IgD-negative memory B cell (primary cell): ENCODE measurements around the gene RASGRP3. TPM values are rescaled to one million over a fixed set of nuclear protein-coding genes. Genes with fewer than 3 reads are reported as not detected.

Experiments used
- H3K27ac Mint-ChIP-seq, 3 donors: one replicate each; pipeline ENCODE4 v1.8.0; 2020 to 2022; ENCODE audit warnings: mild to moderate bottlenecking in 3 of 3, mixed read lengths in 3 of 3, moderate library complexity in 1 of 3
- H3K27me3 Mint-ChIP-seq: one replicate; pipeline ENCODE4 v1.8.0; 2021; ENCODE audit warnings: mixed read lengths
- H3K36me3 Mint-ChIP-seq: one replicate; pipeline ENCODE4 v1.8.0; 2020; ENCODE audit warnings: mild to moderate bottlenecking, mixed read lengths
- H3K4me1 Mint-ChIP-seq, 3 donors: one replicate each; pipeline ENCODE4 v1.8.0; 2020 to 2022; ENCODE audit warnings: mixed read lengths in 3 of 3, mild to moderate bottlenecking in 1 of 3
- H3K4me3 Mint-ChIP-seq, 4 donors: one replicate each; pipeline ENCODE4 v1.8.0; 2020 to 2022; ENCODE audit warnings: mild to moderate bottlenecking in 4 of 4, mixed read lengths in 4 of 4, moderate library complexity in 3 of 4
- H3K9me3 Mint-ChIP-seq, 3 donors: one replicate each; pipeline ENCODE4 v1.8.0; 2020 to 2021; ENCODE audit warnings: mixed read lengths in 3 of 3, mild to moderate bottlenecking in 1 of 3
- polyA plus RNA-seq: library from polyadenylated mRNA; unstranded; fragments of 300-500 nt; fragmentation: Illumina TruSeq; gene quantifications from one replicate; pipeline ENCODE4 v1.2.3, GENCODE V29; 2021

Gene RASGRP3
- polyA plus RNA-seq, 1 donor from 2014 or later, result 82.4 TPM

DNA sequence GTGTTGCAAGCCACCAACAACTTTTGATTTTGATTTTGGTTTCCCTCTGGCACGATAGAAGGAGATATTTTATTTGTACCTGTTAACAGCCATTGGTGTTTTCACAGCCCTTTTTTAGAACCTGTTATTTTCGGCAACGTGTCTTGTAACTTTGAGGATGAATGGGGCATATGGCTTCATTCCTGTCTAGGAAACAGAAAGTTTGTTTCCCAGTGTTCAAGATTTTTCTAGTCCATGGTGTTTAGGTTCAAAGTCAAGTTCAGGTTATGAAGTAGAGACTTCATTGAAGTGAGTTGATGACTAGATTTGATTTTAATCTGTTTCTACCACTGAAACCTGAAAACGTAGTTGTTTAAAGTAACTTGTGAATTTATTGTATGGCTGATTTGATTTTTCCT, 343 bp downstream of the RASGRP3 start:
- H3K4me3 Mint-ChIP-seq, result peak overlapping the region; percentile 94 to 99 (median 96)
- peak overlapping the region; percentile 94 to 99 (median 99) for H3K27ac Mint-ChIP-seq
- no peaks in the 10 kb centered on the region for H3K9me3 Mint-ChIP-seq
- H3K36me3 Mint-ChIP-seq, result peaks cover 4% of the 10 kb centered on the region
- H3K27me3 Mint-ChIP-seq, result no peaks in the 10 kb centered on the region
- H3K4me1 Mint-ChIP-seq, result peaks cover 10 to 31% (median 23%) of the 10 kb centered on the region in 3 donors

DNA sequence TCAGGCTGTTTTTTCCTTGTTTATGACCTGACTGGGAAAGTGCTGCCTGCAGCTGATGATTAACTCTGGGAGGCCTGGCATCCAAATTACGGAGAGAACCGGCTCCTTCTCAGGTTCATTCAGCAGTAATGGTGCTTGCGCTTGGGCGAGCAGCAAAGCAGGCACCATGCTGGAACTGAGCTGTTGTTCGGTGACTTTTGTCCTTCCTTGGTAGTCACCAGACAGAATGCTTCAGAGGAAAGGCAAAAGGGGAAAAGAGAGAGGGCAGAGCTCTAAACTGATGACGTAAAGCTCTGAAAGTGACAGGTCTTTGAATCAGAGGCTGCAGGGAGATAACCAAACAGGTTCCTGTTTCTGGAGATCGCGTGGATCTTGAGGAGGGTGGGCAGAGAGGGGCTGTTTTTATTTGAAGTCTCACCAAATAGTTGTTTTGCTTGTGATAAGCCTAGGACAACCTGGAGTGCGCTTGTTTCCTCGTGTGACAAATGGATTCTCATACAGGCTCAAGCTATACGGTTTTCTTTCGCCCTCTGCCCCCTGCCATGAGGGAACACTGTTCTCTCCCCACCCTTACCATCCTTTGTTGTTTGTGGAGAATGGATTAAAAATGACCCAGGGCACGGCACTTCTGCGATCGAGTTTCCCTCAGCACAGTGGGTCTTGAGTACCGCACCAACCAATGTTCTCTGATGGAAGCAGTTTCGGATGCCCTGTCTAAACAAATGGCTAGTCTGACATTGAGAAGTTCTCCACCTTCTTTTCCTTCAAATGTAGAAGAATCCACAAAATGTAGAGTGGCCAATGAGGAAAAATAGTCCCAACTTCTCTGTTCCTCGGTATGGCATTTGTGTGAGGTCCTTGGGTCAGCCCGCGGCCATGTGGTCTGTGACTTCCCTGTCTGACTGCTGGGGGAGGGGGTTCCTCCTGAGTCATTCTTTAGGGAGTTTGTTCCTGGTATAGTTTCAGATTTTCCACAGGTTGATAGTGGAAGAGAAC, 1.3 kb downstream of the RASGRP3 start:
- Mint-ChIP-seq H3K9me3 (no peaks in the 10 kb centered on the region), H3K4me3 (peak overlapping the region; percentile 94 to 99 (median 96)), H3K4me1 (peaks cover 16 to 37% (median 29%) of the 10 kb centered on the region in 3 donors), H3K27ac (peak overlapping the region; percentile 94 to 99 (median 99)), H3K27me3 (no peaks in the 10 kb centered on the region), H3K36me3 (peaks cover 4% of the 10 kb centered on the region)

GRCh38 chr2:33478968-33479731, 2.7 kb downstream of the RASGRP3 start:
- Mint-ChIP-seq H3K36me3 (peaks cover 6% of the 10 kb centered on the region), H3K4me1 (peaks cover 27 to 48% (median 40%) of the 10 kb centered on the region in 3 donors), H3K4me3 (peak overlapping the region; percentile 94 to 99 (median 96))

GRCh38 chr2:33482518-33482917, 6.1 kb downstream of the RASGRP3 start:
- H3K27me3 Mint-ChIP-seq, result no peaks in the 10 kb centered on the region
- H3K4me1 Mint-ChIP-seq, result peaks cover 45 to 58% (median 57%) of the 10 kb centered on the region in 3 donors
- H3K4me3 Mint-ChIP-seq, result peak overlapping the region; percentile 53 to 91 (median 78)
- H3K27ac Mint-ChIP-seq, result peak overlapping the region; percentile 52 to 98 (median 90)
- H3K9me3 Mint-ChIP-seq, result no peaks in the 10 kb centered on the region
- peaks cover 10% of the 10 kb centered on the region for H3K36me3 Mint-ChIP-seq

More at GRCh38 chr2:33478968-33479731, 2.7 kb downstream of the RASGRP3 start:
- Mint-ChIP-seq H3K27me3 (no peaks in the 10 kb centered on the region), H3K9me3 (no peaks in the 10 kb centered on the region), H3K27ac (peak overlapping the region; percentile 94 to 99 (median 99))

DNA sequence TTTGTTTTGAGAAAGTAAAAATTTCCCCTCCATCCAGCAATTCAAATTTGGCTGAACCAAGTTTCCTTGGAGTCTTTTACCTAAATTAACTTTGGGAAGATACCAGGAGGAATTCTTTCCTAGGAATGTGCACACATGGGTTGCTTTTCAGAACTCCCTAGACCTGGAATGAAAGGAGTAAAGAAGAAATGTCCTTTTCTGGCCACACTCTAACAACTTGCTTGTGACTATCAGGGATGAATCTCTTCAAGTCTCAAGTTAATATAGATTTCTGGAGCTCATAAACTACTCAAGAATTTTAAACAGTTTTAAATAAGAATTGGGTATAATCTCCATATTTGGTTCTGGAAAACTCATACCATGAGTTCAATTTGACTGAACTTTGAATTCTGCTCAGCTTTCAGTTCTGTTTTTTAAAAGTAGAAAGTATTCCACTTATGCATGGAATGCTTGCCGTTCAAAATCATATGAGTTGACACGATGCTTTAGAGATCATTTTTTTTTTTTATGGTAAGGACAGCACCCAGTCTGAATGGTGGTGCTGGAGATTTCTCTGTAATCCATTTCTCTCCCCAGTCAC, 7.7 kb downstream of the RASGRP3 start:
- peak overlapping the region; percentile 67 to 93 (median 89) for H3K4me3 Mint-ChIP-seq
- no peaks in the 10 kb centered on the region for H3K9me3 Mint-ChIP-seq
- H3K4me1 Mint-ChIP-seq, result peaks cover 60 to 73% (median 69%) of the 10 kb centered on the region in 3 donors
- H3K27ac Mint-ChIP-seq, result peak overlapping the region; percentile 92 to 98 (median 96)
- no peaks in the 10 kb centered on the region for H3K27me3 Mint-ChIP-seq
- H3K36me3 Mint-ChIP-seq, result peaks cover 11% of the 10 kb centered on the region

- no peaks in the 10 kb centered on the region for H3K9me3 Mint-ChIP-seq
- H3K4me1 Mint-ChIP-seq, result peaks cover 62 to 74% (median 70%) of the 10 kb centered on the region in 3 donors
- peak overlapping the region; percentile 67 to 93 (median 89) for H3K4me3 Mint-ChIP-seq
- no peaks in the 10 kb centered on the region for H3K27me3 Mint-ChIP-seq
- H3K27ac Mint-ChIP-seq, result peak overlapping the region; percentile 92 to 98 (median 96)
- peaks cover 14% of the 10 kb centered on the region for H3K36me3 Mint-ChIP-seq
Measured at GRCh38 chr2:33485051-33485450, 8.6 kb downstream of the RASGRP3 start.

- Mint-ChIP-seq H3K36me3 (peaks cover 9% of the 10 kb centered on the region), H3K27me3 (no peaks in the 10 kb centered on the region), H3K27ac (peak overlapping the region in 1 of 3 donors; percentile 22), H3K4me3 (no peak overlapping the region), H3K9me3 (no peaks in the 10 kb centered on the region), H3K4me1 (peaks cover 65 to 74% (median 70%) of the 10 kb centered on the region in 3 donors)
Measured at GRCh38 chr2:33486544-33486943, 10.1 kb downstream of the RASGRP3 start.

DNA sequence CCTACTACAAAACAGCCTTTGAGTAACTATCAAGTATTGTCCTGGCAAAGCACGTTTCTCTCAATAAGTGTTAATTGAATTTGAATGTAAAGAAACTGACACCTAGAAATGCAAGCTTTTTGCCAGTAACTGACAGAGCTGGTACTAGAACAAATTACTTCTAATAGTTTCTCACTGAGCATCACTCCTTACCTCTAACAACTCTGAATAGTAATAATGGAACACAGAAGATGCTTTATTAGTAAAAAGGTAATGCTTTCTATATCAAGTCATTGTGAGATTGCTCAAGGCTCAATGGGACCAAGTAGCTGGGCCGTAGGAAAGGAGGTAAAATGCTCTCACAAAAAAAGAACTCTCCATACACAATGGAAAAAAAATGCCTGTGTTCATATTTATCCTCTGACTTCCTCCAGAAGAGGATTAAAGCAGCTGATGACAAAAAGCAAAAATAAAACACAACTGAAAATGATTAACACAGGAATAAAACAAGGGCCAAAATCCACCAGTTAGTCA, 11.8 kb downstream of the RASGRP3 start:
- peaks cover 72 to 80% (median 77%) of the 10 kb centered on the region in 3 donors for H3K4me1 Mint-ChIP-seq
- H3K4me3 Mint-ChIP-seq, result peak overlapping the region; percentile 33 to 87 (median 72)
- H3K27me3 Mint-ChIP-seq, result no peaks in the 10 kb centered on the region
- H3K36me3 Mint-ChIP-seq, result peaks cover 9% of the 10 kb centered on the region
- H3K9me3 Mint-ChIP-seq, result peaks cover 0 to 2% (median 0%) of the 10 kb centered on the region in 3 donors
- H3K27ac Mint-ChIP-seq, result peak overlapping the region; percentile 69 to 95 (median 82)

DNA sequence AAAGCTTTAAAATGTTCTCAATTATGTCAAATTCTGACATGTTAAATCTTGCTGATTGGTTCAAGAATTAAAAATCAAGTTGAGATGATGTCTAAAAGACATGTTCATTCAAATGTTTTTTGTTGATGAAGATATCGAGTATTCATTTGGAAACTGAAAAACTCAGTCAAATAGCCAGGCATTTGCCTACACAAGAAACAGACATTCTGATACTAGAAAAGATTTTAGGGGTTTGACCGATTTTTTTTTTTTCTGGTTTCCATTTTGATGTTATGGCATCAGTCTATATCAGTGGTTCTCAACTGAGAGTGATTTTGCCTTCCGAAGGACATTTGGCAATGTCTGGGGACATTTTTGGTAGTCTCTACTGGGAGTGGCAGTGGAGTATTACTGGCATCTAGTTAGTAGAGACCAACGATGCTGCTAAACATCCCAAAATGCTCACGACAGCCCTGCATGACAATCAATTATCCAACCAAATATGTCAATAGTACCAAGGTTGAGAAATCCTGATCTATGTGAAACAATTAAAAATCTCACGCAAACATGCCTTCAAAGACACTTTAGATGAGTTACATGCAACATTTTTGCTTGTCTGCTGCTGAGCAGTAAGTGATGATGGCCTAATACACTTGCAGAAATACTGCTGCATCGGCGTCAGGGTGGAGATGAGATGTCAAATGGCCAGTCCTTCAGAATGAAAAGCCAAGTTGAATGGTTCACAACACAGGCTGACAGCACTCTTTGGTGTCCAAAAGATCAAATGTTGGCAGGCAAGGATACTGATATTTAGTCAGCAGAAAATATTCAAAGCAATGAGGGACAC, 12.5 kb downstream of the RASGRP3 start:
- Mint-ChIP-seq H3K36me3 (peaks cover 8% of the 10 kb centered on the region), H3K27me3 (no peaks in the 10 kb centered on the region), H3K4me1 (peaks cover 70 to 81% (median 79%) of the 10 kb centered on the region in 3 donors), H3K27ac (peak overlapping the region; percentile 69 to 95 (median 82)), H3K4me3 (peak overlapping the region; percentile 33 to 87 (median 72)), H3K9me3 (peaks cover 0 to 2% (median 0%) of the 10 kb centered on the region in 3 donors)

DNA sequence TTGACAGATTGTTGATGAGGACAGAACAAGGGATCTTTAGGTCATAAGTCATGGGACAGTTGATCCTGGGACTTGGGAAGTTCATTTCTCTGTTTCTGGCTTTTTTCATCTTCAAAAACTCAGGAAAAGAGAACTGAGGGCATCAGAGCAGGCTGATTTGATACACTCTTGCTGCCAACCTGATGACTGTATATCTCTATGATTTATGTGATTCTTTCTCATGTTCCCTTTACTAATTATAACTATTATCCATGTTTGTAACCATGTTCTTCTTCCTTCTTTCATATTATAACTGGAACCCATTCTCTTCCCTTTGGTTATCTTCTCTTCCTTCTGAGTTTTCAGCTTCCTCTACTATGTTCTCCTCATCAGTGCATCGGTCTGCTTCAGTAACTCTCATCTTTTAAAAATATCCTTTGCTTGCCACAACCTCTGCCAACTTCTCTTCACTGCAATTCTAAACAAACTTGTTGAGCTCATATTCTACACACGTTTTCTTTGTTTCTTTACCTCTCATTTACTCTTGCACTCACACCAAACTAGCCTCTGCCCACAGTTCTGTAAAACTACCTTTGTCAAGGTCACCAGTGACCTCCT, 13.5 kb downstream of the RASGRP3 start:
- H3K4me3 Mint-ChIP-seq, result peak overlapping the region; percentile 65 to 87 (median 78)
- H3K36me3 Mint-ChIP-seq, result peaks cover 6% of the 10 kb centered on the region
- peaks cover 0 to 2% (median 0%) of the 10 kb centered on the region in 3 donors for H3K9me3 Mint-ChIP-seq
- H3K4me1 Mint-ChIP-seq, result peaks cover 68 to 80% (median 80%) of the 10 kb centered on the region in 3 donors
- no peaks in the 10 kb centered on the region for H3K27me3 Mint-ChIP-seq
- peak overlapping the region; percentile 48 to 82 (median 69) for H3K27ac Mint-ChIP-seq

DNA sequence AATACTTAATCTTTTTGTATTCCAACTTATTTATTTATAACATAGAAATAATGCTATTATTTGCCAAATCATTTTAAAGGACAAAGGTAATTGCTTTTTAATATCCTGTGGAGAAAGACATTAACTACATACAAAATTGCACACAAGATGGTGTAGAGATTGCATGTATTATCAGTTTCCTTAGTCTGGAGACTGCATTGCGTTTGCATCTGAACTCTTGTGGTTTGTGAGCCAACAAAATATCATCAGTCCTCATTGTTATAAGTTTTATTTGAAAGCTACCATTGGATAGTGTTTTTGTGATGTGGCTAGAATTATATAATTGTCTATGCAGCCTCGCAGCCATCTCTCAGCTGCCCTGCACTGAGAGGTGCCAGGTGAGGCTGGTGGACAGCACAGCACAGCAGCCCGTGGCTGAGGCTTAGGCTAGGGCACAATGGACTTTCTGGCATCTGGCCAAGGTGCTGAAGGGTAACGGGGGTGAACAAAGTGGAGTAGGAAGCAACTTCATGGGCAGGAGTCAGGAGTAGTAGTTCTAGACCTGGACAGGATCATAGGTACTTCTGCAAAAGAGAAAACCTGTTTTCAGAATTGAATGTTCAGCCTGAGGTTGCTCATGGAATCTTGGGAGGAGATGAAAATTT, 15.1 kb downstream of the RASGRP3 start:
- H3K27me3 Mint-ChIP-seq, result no peaks in the 10 kb centered on the region
- H3K27ac Mint-ChIP-seq, result peak overlapping the region; percentile 64 to 95 (median 81)
- peaks cover 79 to 87% (median 86%) of the 10 kb centered on the region in 3 donors for H3K4me1 Mint-ChIP-seq
- H3K36me3 Mint-ChIP-seq, result peaks cover 5% of the 10 kb centered on the region
- H3K9me3 Mint-ChIP-seq, result peaks cover 0 to 2% (median 0%) of the 10 kb centered on the region in 3 donors
- H3K4me3 Mint-ChIP-seq, result peak overlapping the region; percentile 31 to 83 (median 61)

DNA sequence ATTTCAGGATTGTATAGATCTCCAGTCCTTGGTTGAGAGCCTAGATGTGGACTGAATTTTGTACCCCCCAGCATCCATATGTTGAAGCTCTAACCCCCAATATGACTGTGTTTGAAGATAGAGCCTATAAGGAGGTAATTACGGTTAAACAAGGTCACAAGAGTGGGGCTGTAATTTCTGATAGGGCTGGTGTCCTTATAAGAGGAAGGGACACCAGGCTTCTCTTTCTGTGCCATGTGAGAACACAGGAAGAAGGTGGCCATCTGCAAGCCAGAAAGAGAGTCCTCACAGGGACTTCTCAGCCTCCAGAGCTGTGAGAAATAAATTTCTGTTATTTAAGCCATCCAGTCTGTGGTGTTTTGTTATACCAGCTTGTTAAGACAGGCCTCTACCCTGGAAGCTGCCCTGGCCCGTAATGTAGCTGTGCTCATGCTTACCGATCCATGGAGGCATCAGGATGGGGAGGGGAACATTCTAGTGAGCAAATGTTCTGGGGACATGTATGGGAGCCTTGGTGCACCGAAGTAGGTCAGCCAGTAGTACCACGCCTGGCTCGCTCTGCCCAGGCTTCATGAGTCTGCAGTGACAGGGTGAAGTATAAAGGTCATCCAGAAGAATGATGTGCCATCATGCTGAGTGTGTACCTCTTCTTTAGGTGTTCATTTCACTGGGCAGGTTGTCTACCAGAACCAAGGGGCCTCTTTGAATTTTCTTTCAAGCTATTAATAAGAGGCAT, 16.1 kb downstream of the RASGRP3 start:
- Mint-ChIP-seq H3K4me1 (peaks cover 79 to 87% (median 85%) of the 10 kb centered on the region in 3 donors), H3K36me3 (peaks cover 4% of the 10 kb centered on the region), H3K4me3 (peak overlapping the region; percentile 12 to 87 (median 62)), H3K27me3 (no peaks in the 10 kb centered on the region), H3K27ac (peak overlapping the region; percentile 81 to 97 (median 95)), H3K9me3 (peaks cover 0 to 2% (median 0%) of the 10 kb centered on the region in 3 donors)
